ENCODE measurements around the gene LURAP1L.

LURAP1L gene

DNA sequence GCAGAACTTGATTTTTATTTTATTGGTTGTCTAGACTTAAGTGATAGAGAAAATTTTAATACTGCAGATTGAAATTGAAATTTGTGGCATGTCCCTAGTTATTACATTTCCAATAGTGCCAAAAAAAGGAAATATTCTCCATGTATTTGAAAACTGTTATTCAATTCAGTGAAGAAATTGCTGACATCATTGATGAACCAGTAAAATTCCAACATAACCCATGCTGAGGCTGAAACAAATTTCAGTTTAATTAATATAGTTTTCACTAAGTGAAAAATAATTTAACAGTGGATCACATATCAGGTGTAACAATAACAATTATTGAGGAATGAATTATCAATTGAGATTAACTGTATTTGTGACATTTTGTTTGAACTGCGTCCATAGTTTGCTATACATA is 38.7 kb downstream of the LURAP1L start:
- no peak for DNase-seq (ENCODE audit: low read depth in 2 of 2)

DNA sequence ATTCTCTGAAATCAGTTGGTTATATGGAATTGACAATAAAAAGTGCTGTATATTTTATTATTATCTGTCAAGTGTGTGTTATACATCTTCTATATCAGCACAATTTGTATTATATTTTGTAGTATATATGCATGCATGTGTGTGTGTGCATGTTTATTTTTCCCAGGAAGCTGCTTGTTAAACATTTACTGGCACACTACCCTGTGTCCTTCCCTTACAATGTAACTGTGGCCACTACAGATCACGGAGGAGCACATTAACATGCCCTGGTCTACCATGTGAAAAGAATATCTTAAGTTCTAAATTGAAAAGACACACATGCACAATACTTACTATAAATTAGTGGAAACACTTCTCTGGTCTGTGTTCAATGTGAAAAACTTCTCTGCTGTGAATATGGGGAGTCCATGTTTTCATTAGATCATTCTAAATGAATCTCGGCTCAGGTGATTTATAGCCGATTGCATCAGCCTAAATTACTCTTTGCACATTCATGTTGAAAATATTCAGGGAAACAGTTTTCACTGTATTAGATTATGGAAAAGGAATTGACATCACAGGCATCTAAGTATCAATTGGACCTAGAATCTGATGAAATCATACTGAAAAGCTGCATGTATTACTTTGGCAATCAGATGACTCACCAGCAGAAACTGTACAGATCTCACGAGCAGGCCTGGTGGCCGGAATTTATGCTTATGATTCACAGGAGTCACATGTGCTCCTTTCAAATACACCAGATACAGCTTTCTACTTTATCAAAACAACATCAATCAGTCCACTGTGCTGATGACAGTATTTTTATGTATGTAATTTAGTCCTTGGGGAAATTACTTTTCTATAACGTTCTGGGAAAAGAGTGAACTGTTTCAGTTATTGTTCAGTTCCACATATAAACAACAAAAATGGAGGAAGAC is 39.4 kb downstream of the LURAP1L start:
- DNase-seq (ENCODE audit: low read depth in 2 of 2): no peak

- no peak for DNase-seq (ENCODE audit: low read depth in 2 of 2)
Observed at GRCh38 chr9:12814877-12815237, 40.0 kb downstream of the LURAP1L start.

DNA sequence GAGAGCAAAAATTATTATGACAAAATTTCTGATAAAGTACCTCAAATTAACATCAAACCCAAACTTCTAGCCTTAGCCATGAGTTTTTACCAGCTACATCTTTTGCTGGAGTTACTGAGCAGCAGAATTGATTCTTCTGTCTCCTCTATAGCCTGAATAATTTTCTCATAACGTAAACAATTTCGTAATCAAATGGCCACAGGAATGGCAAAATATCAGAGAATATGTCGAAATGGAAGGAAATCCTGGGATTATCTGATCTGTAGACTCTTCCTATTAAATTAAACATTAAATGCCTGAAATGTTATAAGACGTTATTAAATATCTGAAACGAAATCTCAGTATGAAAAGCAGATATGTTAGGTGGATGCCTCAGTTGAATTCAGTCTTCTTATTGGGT is 41.1 kb downstream of the LURAP1L start:
- DNase-seq (ENCODE audit: low read depth in 2 of 2): no peak

DNA sequence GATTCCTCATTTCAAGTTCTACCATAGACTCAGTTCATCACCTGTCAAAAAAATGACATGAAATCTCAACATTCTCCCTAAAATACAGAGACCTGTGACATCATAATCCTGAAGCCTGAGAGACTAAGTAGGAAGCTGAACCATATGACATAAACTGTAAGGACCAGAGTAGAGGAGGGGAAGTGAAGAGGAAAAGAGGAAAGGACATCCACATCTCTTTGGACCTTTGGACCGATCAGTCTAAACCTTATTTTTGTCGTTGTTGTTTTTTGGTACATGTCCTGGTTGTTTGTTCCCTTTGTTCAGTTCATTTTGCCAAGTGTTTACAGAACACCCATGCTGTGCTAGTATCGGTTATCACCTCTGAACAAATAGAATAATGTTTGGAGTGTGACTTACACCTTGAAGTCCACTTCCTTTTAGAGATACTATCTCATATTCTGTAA is 41.9 kb downstream of the LURAP1L start:
- DNase-seq (ENCODE audit: low read depth in 2 of 2): no peak

DNA sequence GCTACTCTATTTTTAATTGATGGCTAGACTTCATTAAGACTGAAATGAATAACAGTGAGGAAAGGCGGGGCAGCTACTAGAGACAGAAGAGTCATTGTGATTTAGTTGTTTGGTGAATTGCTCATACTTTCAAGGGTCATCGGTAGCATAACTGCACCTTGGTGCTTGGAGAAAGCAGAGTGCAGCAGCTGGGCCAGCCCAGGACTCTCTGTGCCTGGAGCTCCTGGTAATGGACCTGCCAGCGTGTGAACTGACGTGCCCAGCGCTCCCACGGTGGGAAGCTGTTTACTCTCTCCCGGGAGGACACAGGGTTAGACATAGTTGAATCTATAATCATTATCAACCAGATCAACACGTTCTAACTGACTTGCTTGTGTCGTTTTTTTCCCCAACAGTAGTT is 42.9 kb downstream of the LURAP1L start:
- no peak for DNase-seq (ENCODE audit: low read depth in 2 of 2)

GRCh38 chr9:12818431-12819000 is 43.7 kb downstream of the LURAP1L start:
- no peak for DNase-seq (ENCODE audit: low read depth in 2 of 2)

GRCh38 chr9:12819436-12820185 is 44.8 kb downstream of the LURAP1L start:
- DNase-seq (ENCODE audit: low read depth in 2 of 2): no peak

DNA sequence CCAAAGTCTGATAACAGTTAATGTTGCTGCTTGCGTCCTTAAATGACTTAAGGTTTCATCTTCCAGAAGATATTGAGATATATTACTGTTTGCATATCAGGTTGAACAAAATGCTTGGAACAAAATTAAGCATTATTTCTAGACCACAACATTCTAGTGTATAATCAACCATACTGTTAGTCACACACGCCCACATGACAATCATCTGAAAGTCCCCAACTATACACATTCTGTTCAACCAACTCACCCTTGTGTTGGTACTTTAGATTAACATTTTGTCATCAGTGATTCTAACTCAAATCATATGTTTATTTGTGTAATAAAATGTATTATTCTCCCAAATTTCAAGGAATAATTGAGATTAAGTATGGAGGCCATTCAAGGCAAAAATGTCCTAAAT is 47.3 kb downstream of the LURAP1L start:
- DNase-seq (ENCODE audit: low read depth in 2 of 2): no peak

DNA sequence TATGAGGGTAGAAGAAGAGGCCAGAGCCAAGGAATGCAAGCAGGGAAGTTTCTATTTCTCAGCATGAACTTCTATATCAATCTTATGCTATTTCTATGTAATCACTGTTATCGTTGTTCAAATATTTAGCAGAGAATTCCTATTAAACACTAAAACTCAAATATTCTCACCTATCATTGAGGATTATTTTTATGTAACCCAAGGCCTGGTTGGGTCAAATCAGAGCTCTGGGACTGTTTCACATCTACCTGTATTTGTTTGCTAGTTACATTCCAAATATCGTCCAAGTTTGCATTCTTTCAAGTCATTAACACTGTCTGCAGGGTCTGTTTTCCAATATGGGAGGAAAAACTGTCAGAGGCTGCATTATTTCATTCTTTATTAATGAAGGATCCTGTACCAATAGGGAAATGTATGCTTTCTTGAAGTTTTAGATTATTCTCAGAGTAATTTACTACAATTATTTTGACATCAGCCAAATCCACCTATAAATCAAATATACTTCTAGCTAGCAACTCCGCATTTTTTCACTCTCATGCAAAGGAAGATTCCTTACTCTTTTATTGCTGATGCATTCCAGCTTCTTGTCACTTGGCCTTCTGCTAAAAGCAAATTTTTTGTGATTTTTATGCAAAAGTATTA is 52.2 kb downstream of the LURAP1L start:
- no peak for DNase-seq (ENCODE audit: low read depth in 2 of 2)

- DNase-seq (ENCODE audit: low read depth in 2 of 2): no peak
Observed at GRCh38 chr9:12833701-12834100, 58.9 kb downstream of the LURAP1L start.

DNA sequence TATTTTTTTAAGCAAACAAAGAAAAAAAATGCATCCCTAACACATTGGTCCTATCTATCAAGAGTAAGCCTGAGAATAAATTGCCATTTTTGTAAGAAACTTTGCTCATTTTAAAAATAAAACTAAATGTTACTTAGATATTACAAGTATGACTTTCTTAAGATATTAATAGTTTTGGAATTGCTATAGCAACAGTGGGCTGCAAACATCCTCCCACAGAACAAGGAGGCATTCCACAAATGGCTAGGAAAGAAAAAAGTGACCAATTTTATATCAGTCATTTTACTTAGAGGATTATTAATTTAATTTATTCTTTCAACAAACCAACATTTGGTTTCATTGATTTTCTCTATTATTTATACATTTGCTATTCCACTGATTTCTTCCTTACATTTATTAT is 63.7 kb downstream of the LURAP1L start:
- DNase-seq (ENCODE audit: low read depth in 2 of 2): no peak

GRCh38 chr9:12843735-12844134 is 68.9 kb downstream of the LURAP1L start:
- no peak for DNase-seq (ENCODE audit: low read depth in 2 of 2)

GRCh38 chr9:12846035-12846434 is 71.2 kb downstream of the LURAP1L start:
- DNase-seq (ENCODE audit: low read depth in 2 of 2): no peak

- no peak for DNase-seq (ENCODE audit: low read depth in 2 of 2)
Observed at GRCh38 chr9:12847561-12847960, 72.7 kb downstream of the LURAP1L start.

DNA sequence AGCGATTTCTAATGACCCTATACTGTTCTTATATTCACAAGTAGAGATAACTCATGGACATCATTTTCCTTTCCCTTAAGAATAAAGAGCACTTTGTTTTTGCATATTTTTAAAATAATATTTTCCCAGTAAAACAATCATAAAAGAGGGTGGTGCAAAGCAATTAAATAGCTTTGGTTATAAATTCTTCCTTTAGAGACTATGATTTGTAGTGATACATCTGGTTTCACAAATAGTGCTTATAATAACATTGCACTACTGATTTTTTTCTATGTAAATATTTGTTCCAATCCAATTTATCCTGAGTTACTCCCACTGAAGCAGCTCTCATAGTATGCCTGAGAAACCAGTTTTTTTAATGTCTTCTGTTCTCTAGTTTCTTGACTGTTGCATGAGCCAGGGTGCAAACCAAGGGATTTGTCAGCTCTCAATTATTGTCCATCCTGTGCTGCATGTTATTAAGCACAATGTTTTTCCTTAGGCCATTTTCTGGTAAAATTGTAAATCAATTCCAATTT is 74.7 kb downstream of the LURAP1L start:
- DNase-seq (ENCODE audit: low read depth in 2 of 2): no peak

DNA sequence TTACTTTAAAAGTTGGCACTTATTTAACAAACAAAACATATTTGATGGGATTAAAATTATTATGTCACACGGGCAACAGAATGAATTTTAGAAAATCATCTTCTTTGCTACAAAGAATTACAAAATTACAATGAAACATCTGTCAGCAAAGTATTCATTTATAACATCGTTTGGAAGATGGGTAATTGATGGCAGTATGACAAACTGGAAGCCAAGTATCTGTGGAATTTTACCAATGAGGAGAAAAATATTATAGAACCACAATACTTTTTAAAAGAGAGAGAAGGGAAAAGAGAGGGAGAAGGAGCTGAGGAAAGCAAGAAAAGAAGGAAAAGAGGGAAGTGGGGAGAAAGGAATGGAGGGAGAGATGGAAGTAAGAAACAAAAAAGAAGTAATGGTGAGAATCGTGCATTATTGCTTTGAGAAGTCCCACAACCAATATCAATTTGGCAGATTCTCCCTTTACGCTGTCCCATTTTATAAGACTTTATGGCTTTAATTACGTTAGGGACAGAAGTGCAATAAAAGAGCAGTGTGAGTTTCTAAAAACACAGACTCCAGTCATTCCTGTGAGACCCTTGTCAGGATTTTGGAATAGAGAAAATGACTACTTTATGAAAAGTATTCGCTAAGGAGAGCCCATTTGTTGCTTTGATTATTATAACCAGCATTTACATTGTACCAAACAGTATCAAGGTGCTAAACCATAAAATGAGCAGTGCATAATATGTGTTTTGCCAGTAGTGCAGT is 76.7 kb downstream of the LURAP1L start:
- DNase-seq (ENCODE audit: low read depth in 2 of 2): no peak

DNA sequence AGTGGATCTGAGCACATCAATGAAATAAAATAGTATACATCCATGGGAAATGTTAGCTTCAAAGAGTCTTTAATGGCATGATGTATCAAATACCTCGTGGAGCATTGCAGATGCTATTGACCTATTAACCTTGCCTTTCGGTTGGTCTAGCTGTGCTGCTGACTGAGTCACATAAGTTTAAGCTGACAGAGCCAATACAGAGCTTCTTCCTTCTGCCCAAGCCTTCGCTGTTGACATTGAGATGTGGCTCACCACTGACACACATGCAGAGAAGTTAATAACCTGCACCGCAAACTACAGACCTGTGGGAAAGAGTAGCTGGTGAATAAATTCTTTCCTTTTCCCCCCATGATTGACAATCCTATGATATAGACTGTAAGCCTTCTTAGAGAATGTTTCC is 78.2 kb downstream of the LURAP1L start:
- DNase-seq (ENCODE audit: low read depth in 2 of 2): no peak

DNA sequence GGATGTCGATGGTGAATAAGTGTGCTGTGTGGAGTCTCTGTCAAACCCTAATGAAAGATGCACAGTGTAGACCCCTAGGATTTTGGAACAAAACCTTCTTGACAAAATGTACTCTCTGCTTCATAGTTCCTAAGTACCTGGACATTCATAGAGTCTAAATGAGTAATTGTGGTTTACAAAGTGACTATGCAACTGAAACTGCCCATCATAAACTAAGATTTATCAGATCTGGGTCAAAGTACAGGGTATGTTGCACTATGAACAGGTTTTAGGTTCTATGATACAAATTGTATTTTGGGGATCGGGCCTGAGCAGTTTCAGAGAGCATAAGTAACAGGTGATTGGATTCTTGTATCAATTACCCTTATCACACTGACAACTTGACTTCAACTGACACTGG is 79.4 kb downstream of the LURAP1L start:
- DNase-seq (ENCODE audit: low read depth in 2 of 2): no peak

GRCh38 chr9:12855066-12855465 is 80.2 kb downstream of the LURAP1L start:
- no peak for DNase-seq (ENCODE audit: low read depth in 2 of 2)

DNA sequence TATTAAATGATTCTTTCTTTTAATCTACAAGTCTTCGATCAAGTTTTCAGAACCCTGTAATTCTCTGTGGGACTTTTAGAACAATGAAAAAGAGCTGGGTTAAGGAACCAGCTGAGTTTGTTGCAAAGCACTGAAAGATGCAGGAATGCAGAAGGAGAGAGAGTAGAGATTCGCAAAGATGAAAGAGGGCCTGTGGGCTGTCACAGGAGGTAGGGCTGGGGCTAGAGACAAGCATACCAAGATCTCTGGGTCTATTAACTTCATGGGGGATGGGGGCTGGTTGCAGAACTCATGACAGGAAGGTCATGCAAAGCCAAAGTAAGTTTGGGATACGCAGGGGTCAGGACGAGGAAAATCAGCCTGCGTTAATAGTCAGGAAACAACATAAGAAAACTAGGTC is 81.8 kb downstream of the LURAP1L start:
- no peak for DNase-seq (ENCODE audit: low read depth in 2 of 2)

Measured in stimulated activated CD4-positive, alpha-beta T cell treated with anti-CD3 and anti-CD28 coated beads, Interleukin-15, amount 100 ng/mL, for 48 hours (primary cell).